WTC11 (cell line): ENCODE data around the gene TFF3. TPM values are rescaled to one million over a fixed set of nuclear protein-coding genes. Genes with fewer than 3 reads are reported as not detected.

Experiments
- AR ChIP-seq: fragments of 250-450 bp; sonication (Bioruptor Pico); IDR thresholded peaks from 2 replicates; pipeline ENCODE4 v1.9.0; 2021; ENCODE audit warnings: mild to moderate bottlenecking
- E2F4 ChIP-seq: sonication (generic); formaldehyde crosslinking; IDR thresholded peaks from 2 replicates; pipeline ENCODE4 v1.8.1; 2022; ENCODE audit warnings: low read depth, mild to moderate bottlenecking, moderate library complexity, missing genetic modification reagents, borderline replicate concordance
- GTF2I ChIP-seq: fragments of 250-450 bp; sonication (Bioruptor Pico); conservative IDR thresholded peaks from 2 replicates; pipeline ENCODE4 v1.4.0; 2021; ENCODE audit warnings: mild to moderate bottlenecking
- NR1H2 ChIP-seq: sonication (generic); formaldehyde crosslinking; IDR thresholded peaks from 2 replicates; pipeline ENCODE4 v1.9.0; 2021; ENCODE audit warnings: mild to moderate bottlenecking, moderate library complexity, missing genetic modification reagents
- PRRX2 ChIP-seq: fragments of 250-450 bp; sonication (Bioruptor Pico); IDR thresholded peaks from 2 replicates; pipeline ENCODE4 v1.8.0; 2021; ENCODE audit warnings: mild to moderate bottlenecking
- SMAD4 ChIP-seq: sonication (generic); formaldehyde crosslinking; IDR thresholded peaks from 2 replicates; pipeline ENCODE4 v1.8.0; 2022; ENCODE audit warnings: mild to moderate bottlenecking, missing genetic modification reagents
- TEAD1 ChIP-seq: sonication (generic); formaldehyde crosslinking; IDR thresholded peaks from 2 replicates; pipeline ENCODE4 v1.8.0; 2022; ENCODE audit warnings: mild to moderate bottlenecking, missing genetic modification reagents
- TP53 ChIP-seq: sonication (generic); formaldehyde crosslinking; IDR thresholded peaks from 2 replicates; pipeline ENCODE4 v1.8.1; 2023; ENCODE audit warnings: mild to moderate bottlenecking, missing genetic modification reagents
- USF1 ChIP-seq: sonication (generic); formaldehyde crosslinking; IDR thresholded peaks from 2 replicates; pipeline ENCODE4 v1.8.0; 2022; ENCODE audit warnings: mild to moderate bottlenecking, missing genetic modification reagents
- total RNA-seq: library from RNA; stranded (reverse); gene quantifications from 3 replicates; pipeline ENCODE4 v1.2.3, GENCODE V29; 2021
- TF ChIP-seq, protein P1 (sequence below): sonication (generic); formaldehyde crosslinking; IDR thresholded peaks from 2 replicates; pipeline ENCODE4 v1.8.0; 2022; ENCODE audit warnings: mild to moderate bottlenecking, missing genetic modification reagents

Gene TFF3
- total RNA-seq, 1 experiment from 2014 or later: 4.2 TPM

GRCh38 chr21:42261829-42262200 is 53.4 kb downstream of the TFF3 start (continued):
- TF ChIP-seq AR (no peak), GTF2I (no peak), USF1 (no peak), E2F4 (CRISPR knock-in tag) (no peak), NR1H2 (CRISPR knock-in tag) (no peak), TP53 (CRISPR knock-in tag) (no peak), TEAD1 (no peak), PRRX2 (CRISPR knock-in tag) (no peak), SMAD4 (no peak)
- TF ChIP-seq, protein P1, sequence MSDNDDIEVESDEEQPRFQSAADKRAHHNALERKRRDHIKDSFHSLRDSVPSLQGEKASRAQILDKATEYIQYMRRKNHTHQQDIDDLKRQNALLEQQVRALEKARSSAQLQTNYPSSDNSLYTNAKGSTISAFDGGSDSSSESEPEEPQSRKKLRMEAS (CRISPR knock-in tag): no peak

Other genes starting within 250 kb of the TFF3 start
- gene UMODL1, start 244.1 kb downstream of the TFF3 start, total RNA-seq: 0.11 TPM in 1 of 3 replicates, not detected in the others
- 2.9 to 4.0 TPM (median 3.7 TPM) in 3 replicates for gene ABCG1, start 96.3 kb downstream of the TFF3 start, total RNA-seq
- 0.33 TPM in 1 of 3 replicates, not detected in the others for gene TFF2, start 35.6 kb upstream of the TFF3 start, total RNA-seq
- 0.53 to 0.98 TPM (median 0.81 TPM) in 3 replicates for gene TFF1, start 51.1 kb upstream of the TFF3 start, total RNA-seq
- gene TMPRSS3, start 80.6 kb upstream of the TFF3 start, total RNA-seq: 0.25 to 0.39 TPM (median 0.27 TPM) in 3 replicates
- gene UBASH3A, start 88.5 kb upstream of the TFF3 start, total RNA-seq: 0.09 TPM in 1 of 3 replicates, not detected in the others
- gene RSPH1, start 180.8 kb upstream of the TFF3 start, total RNA-seq: 0.11 to 0.30 TPM (median 0.16 TPM) in 3 replicates
- 22.7 to 26.3 TPM (median 25.8 TPM) in 3 replicates for gene SLC37A1, start 198.4 kb upstream of the TFF3 start, total RNA-seq